Left renal pelvis (tissue), 4 donors: ENCODE data around the gene PLCB1. TPM values are rescaled to one million over a fixed set of nuclear protein-coding genes. Genes with fewer than 3 reads are reported as not detected.

Source experiments
- DNase-seq, 4 donors: peaks; one replicate each; pipeline ENCODE4 v3.0.0-alpha.2; 2013; ENCODE audit warnings: low read depth in 4 of 4, low spot score in 3 of 4
- polyA plus RNA-seq, 4 donors: library from polyadenylated mRNA; unstranded; fragments of 120-200 nt; gene quantifications; one replicate each; pipeline ENCODE4 v1.2.1, GENCODE V29; 2013; ENCODE audit not compliant: insufficient read length in 4 of 4

Gene PLCB1
- polyA plus RNA-seq, 4 donors, result 23.0 to 66.7 (median 42.2) TPM

GRCh38 chr20:8291873-8292272, 159.8 kb downstream of the PLCB1 start:
- DNase-seq, result no peak

GRCh38 chr20:8292793-8293192, 160.7 kb downstream of the PLCB1 start:
- DNase-seq, result no peak

- no peak for DNase-seq
These were observed 161.7 kb downstream of the PLCB1 start for GRCh38 chr20:8293750-8294149.

- no peak for DNase-seq
These were observed 164.5 kb downstream of the PLCB1 start for GRCh38 chr20:8296536-8296935.

GRCh38 chr20:8298426-8299043, 166.5 kb downstream of the PLCB1 start:
- no peak for DNase-seq

- no peak for DNase-seq
These were observed 167.9 kb downstream of the PLCB1 start for GRCh38 chr20:8299921-8300320.

GRCh38 chr20:8301655-8302054, 169.6 kb downstream of the PLCB1 start:
- no peak for DNase-seq

GRCh38 chr20:8303651-8304050, 171.6 kb downstream of the PLCB1 start:
- DNase-seq, result no peak

GRCh38 chr20:8304124-8304816, 172.2 kb downstream of the PLCB1 start:
- no peak for DNase-seq

- no peak for DNase-seq
These were observed 173.4 kb downstream of the PLCB1 start for GRCh38 chr20:8305449-8305978.

- DNase-seq, result no peak
These were observed 174.9 kb downstream of the PLCB1 start for GRCh38 chr20:8306937-8307336.

- no peak for DNase-seq
These were observed 177.6 kb downstream of the PLCB1 start for GRCh38 chr20:8309634-8310033.

- DNase-seq, result no peak
These were observed 178.6 kb downstream of the PLCB1 start for GRCh38 chr20:8310618-8311017.

- DNase-seq, result no peak
These were observed 181.0 kb downstream of the PLCB1 start for GRCh38 chr20:8313073-8313472.

- DNase-seq, result no peak
These were observed 183.8 kb downstream of the PLCB1 start for GRCh38 chr20:8315639-8316573.

GRCh38 chr20:8317448-8317847, 185.4 kb downstream of the PLCB1 start:
- DNase-seq, result no peak

- no peak for DNase-seq
These were observed 187.0 kb downstream of the PLCB1 start for GRCh38 chr20:8318965-8319625.

GRCh38 chr20:8320306-8320705, 188.2 kb downstream of the PLCB1 start:
- DNase-seq, result no peak

- DNase-seq, result no peak
These were observed 188.9 kb downstream of the PLCB1 start for GRCh38 chr20:8321001-8321400.

- DNase-seq, result no peak
These were observed 190.7 kb downstream of the PLCB1 start for GRCh38 chr20:8322662-8323217.
